K562 (cell line): ENCODE measurements around the gene FANCI. TPM values are rescaled to one million over a fixed set of nuclear protein-coding genes. Genes with fewer than 3 reads are reported as not detected.

Experiments
- ATAC-seq: fragments of 200-7000 bp; cut with Tn5 transposase; 3 replicates; pipeline ENCODE4 v1.9.1; 2020; ENCODE audit warnings: moderate library complexity
- BruUV-seq: library from RNA; stranded (reverse); fragments of 400-500 nt; replicated peaks from 2 replicates; lab custom pipeline; 2021; lab: Mats Ljungman, UMichigan
- CTCF ChIA-PET: fragments of 300-600 bp; formaldehyde crosslinking; extraction: SDS; loops from one replicate; lab custom pipeline; 2021; ENCODE audit warnings: low intra/inter-chr PET ratio; lab: Yijun Ruan, JAX
- POLR2A ChIA-PET: fragments of 300-600, 350-650 bp; sonication (Branson Sonifier 250); formaldehyde crosslinking; extraction: SDS; loops from one replicate; lab custom pipeline; 2021; ENCODE audit warnings: antibody characterized with exemption, inconsistent platforms; lab: Yijun Ruan, JAX
- DNase-seq, 4 experiments: peaks; one replicate each; pipeline versions ENCODE4 v3.0.0 to v3.0.0-alpha.2; 2011 to 2018; ENCODE audit warnings: low spot score in 3 of 4, mixed read lengths in 3 of 4; ENCODE audit errors: extremely low read depth in 1 of 4
- FAIRE-seq: peaks from 2 replicates; lab custom pipeline; 2011; peaks lifted over from hg19 to GRCh38; lab: Jason Lieb, UNC
- H2AFZ ChIP-seq: 2 replicates; pipeline ENCODE4 v1.6.0; 2011; ENCODE audit warnings: low read depth, low read length, control low read depth, inconsistent platforms
- H3K27ac ChIP-seq: fragments of 200-600 bp; 3 replicates; pipeline ENCODE4 v1.8.0; 2011; ENCODE audit warnings: low read depth, mild to moderate bottlenecking, control low read depth, inconsistent platforms, low read length, moderate library complexity, mixed read lengths; ENCODE audit errors: extremely low read depth
- H3K27me3 ChIP-seq, 2 experiments: fragments of 300-600 bp in 1 of 2; 2 replicates in 1 of 2; 3 replicates in 1 of 2; pipeline versions ENCODE4 v1.6.0 to v1.8.0; 2011; ENCODE audit warnings: inconsistent platforms in 2 of 2, low read length in 2 of 2, mild to moderate bottlenecking in 1 of 2, mixed read lengths in 1 of 2, moderate library complexity in 1 of 2; ENCODE audit not compliant: control insufficient read depth in 2 of 2, insufficient read depth in 2 of 2
- H3K36me3 ChIP-seq: fragments of 300-600 bp; 3 replicates; pipeline ENCODE4 v1.8.0; 2011; ENCODE audit warnings: mild to moderate bottlenecking, low read length, inconsistent platforms; ENCODE audit not compliant: control insufficient read depth, insufficient read depth
- H3K4me1 ChIP-seq, 2 experiments: fragments of 200-600 bp in 1 of 2; replicated peaks in 1 of 2; 2 replicates in 1 of 2; 3 replicates in 1 of 2; pipeline versions ENCODE4 v1.5.1 to v1.8.0; 2011; ENCODE audit warnings: inconsistent platforms in 2 of 2, low read length in 2 of 2, mild to moderate bottlenecking in 1 of 2, mixed read lengths in 1 of 2, moderate library complexity in 1 of 2; ENCODE audit not compliant: control insufficient read depth in 2 of 2, insufficient read depth in 2 of 2
- H3K4me2 ChIP-seq: 2 replicates; pipeline ENCODE4 v1.6.1; 2011; ENCODE audit warnings: low read length, control low read depth, inconsistent platforms, mixed read lengths; ENCODE audit not compliant: insufficient read depth
- H3K4me3 ChIP-seq: fragments of 200-600 bp; sonication (generic), shearing (Covaris generic); 2 replicates; pipeline ENCODE4 v1.5.1; 2016; ENCODE audit warnings: control low read depth, inconsistent platforms
- H3K79me2 ChIP-seq: fragments of 200-600 bp; 3 replicates; pipeline ENCODE4 v1.8.0; 2011; ENCODE audit warnings: low read length, inconsistent platforms; ENCODE audit not compliant: control insufficient read depth, insufficient read depth
- H3K9ac ChIP-seq, 2 experiments: 2 replicates each; pipeline versions ENCODE4 v1.6.0 to v1.6.1; 2011; ENCODE audit warnings: low read depth in 2 of 2, low read length in 2 of 2, control low read depth in 1 of 2, inconsistent platforms in 1 of 2, mild to moderate bottlenecking in 1 of 2, mixed read lengths in 1 of 2; ENCODE audit not compliant: insufficient read depth in 1 of 2
- H3K9me1 ChIP-seq: one replicate; pipeline ENCODE4 v1.6.0; 2011; ENCODE audit warnings: inconsistent platforms, mild to moderate bottlenecking, low read length, moderate library complexity; ENCODE audit not compliant: control insufficient read depth, insufficient read depth
- H3K9me3 ChIP-seq: replicated peaks from 2 replicates; pipeline ENCODE4 v1.5.1; 2011; ENCODE audit warnings: low read depth, low read length, inconsistent platforms; ENCODE audit not compliant: control insufficient read depth, insufficient read depth
- H4K20me1 ChIP-seq: replicated peaks from 2 replicates; pipeline ENCODE4 v1.6.1; 2011; ENCODE audit warnings: low read length, inconsistent platforms, mixed read lengths; ENCODE audit not compliant: control insufficient read depth, insufficient read depth
- ETV5 ChIP-seq: sonication (generic); formaldehyde crosslinking; IDR thresholded peaks from 2 replicates; pipeline ENCODE4 v1.4.0; 2020; ENCODE audit warnings: low read depth, mild to moderate bottlenecking, missing genetic modification reagents
- HOMEZ ChIP-seq: fragments of 250-450 bp; sonication (Bioruptor Pico); IDR thresholded peaks from 2 replicates; pipeline ENCODE4 v1.4.0; 2020; ENCODE audit warnings: mild to moderate bottlenecking, moderate library complexity
- POLR2G ChIP-seq: fragments of 200-400 bp; formaldehyde crosslinking; IDR thresholded peaks from 2 replicates; pipeline ENCODE4 v1.6.1; 2017; ENCODE audit warnings: low read depth, mild to moderate bottlenecking, antibody characterized with exemption, low read length, moderate library complexity
- RHOXF2B ChIP-seq: fragments of 250-450 bp; sonication (Bioruptor Pico); conservative IDR thresholded peaks from 2 replicates; pipeline ENCODE4 v1.5.1; 2021
- SETDB1 ChIP-seq: IDR thresholded peaks from one replicate; pipeline ENCODE4 v1.6.1; 2012; ENCODE audit warnings: low read length, control low read depth, inconsistent platforms
- SLC30A9 ChIP-seq: fragments of 250-450 bp; sonication (Bioruptor Pico); IDR thresholded peaks from 2 replicates; pipeline ENCODE4 v1.8.0; 2022; ENCODE audit warnings: mild to moderate bottlenecking, moderate library complexity
- TCF7 ChIP-seq: sonication (generic); IDR thresholded peaks from 2 replicates; pipeline ENCODE4 v1.6.1; 2016; ENCODE audit warnings: antibody characterized with exemption, borderline replicate concordance
- ZNF274 ChIP-seq: IDR thresholded peaks from 2 replicates; pipeline ENCODE4 v1.6.1; 2011; ENCODE audit warnings: low read depth, mild to moderate bottlenecking, low read length, moderate library complexity, borderline replicate concordance
- ZNF436 ChIP-seq: fragments of 250-450, 450-650 bp; sonication (Bioruptor Pico); formaldehyde crosslinking; IDR thresholded peaks from 2 replicates; pipeline ENCODE4 v1.7.0; 2020; ENCODE audit warnings: mild to moderate bottlenecking
- ZSCAN29 ChIP-seq: fragments of 450-650 bp; IDR thresholded peaks from 2 replicates; pipeline ENCODE4 v1.6.1; 2017
- WGBS: fragments of 100-300 bp; shearing (Covaris generic); methylation state at CpG from one replicate; pipeline ENCODE4 v1.1.6; 2016; ENCODE audit warnings: low coverage, mixed read lengths; ENCODE audit not compliant: insufficient coverage; ENCODE audit errors: missing lambda C conversion rate; 5-methylcytosine and 5-hydroxymethylcytosine counted together
- in situ Hi-C: fragments of 300-500 bp; cut with MboI; formaldehyde crosslinking; loops from 4 replicates; pipeline ENCODE4 v1.15.0; 2018; ENCODE audit warnings: inconsistent platforms, mixed read lengths
- intact Hi-C: fragments of 100-400 bp; cut with micrococcal nuclease; formaldehyde crosslinking; loops from 2 replicates; pipeline ENCODE4 v1.14.2; 2022
- polyA plus RNA-seq, 8 experiments: library from polyadenylated mRNA; depleted of rRNA in 4 of 8; stranded (reverse) in 5 of 8; unstranded in 3 of 8; fragments of >200 nt; fragmentation: Nextera tagmentation in 2 of 8; fragmentation: Illumina TruSeq in 1 of 8; extraction: Ambion mirVana in 2 of 8; extraction: Trizol in 1 of 8; gene quantifications; 2 replicates each; pipeline versions ENCODE4 v1.2.1 to v1.2.3, GENCODE V29; 2011 to 2014; ENCODE audit warnings: inconsistent platforms in 1 of 8, missing spikeins in 1 of 8
- total RNA-seq, 7 experiments: library from RNA; depleted of rRNA in 6 of 7; stranded (reverse); fragments of >200 nt in 6 of 7; fragmentation: Illumina TruSeq in 2 of 7; extraction: Trizol in 2 of 7; gene quantifications; 2 replicates each; pipeline versions ENCODE4 v1.2.1 to v1.2.3, GENCODE V29; 2011 to 2021; ENCODE audit warnings: low replicate concordance in 1 of 7

Gene FANCI
- total and polyA plus RNA-seq, 9 of the 15 experiments (the other 6 are each of a cell fraction or from before 2014, with no cell fraction given): 72.1 to 165 (median 131) TPM

GRCh38 chr15:89325039-89325803, 81.4 kb downstream of the FANCI start:
- H3K27ac ChIP-seq: no peak overlapping the region
- H3K36me3 ChIP-seq: peaks cover 100% of the 10 kb centered on the region
- no peak for TF ChIP-seq SETDB1
- 0 out of 2 replicates have a peak, but pooled peaks have one; percentile 43 for TF ChIP-seq POLR2G
- no peak for TF ChIP-seq ZSCAN29
- ATAC-seq: no peak
- 0 out of 3 replicates have a peak, but pooled peaks cover 5% of the 10 kb centered on the region for H3K79me2 ChIP-seq
- H3K4me2 ChIP-seq: no peak overlapping the region
- FAIRE-seq: no peak
- intact Hi-C loops: no loop called here
- H3K9ac ChIP-seq: no peak overlapping the region
- H3K27me3 ChIP-seq: no peaks in the 10 kb centered on the region
- no TSS peak for BruUV-seq
- no peaks in the 10 kb centered on the region for H3K9me3 ChIP-seq
- WGBS: 92% methylated on average over 11 of the region's 11 CpGs
- no peak overlapping the region for H2AFZ ChIP-seq
- in situ Hi-C loops: no loop called here
- POLR2A ChIA-PET: interaction anchor here (0.9 to 2.7 kb wide), 6 partner anchors 8 to 79 kb away, joined by 3 to 25 read pairs (median 4); partner anchors contain the start of gene POLG
- CTCF ChIA-PET: no interaction called here
- peaks cover 2% of the 10 kb centered on the region; the same call in 1 of the 2 replicates for H4K20me1 ChIP-seq
- DNase-seq: no peak
- no peak overlapping the region for H3K4me3 ChIP-seq
- H3K4me1 ChIP-seq: peaks cover 0 to 6% of the 10 kb centered on the region in 2 experiments; a peak in 1 of 5 replicates
- no peaks in the 10 kb centered on the region for H3K9me1 ChIP-seq

GRCh38 chr15:89326316-89326715, 82.5 kb downstream of the FANCI start:
- Histone ChIP-seq H3K27me3 (no peaks in the 10 kb centered on the region), H3K27ac (no peak overlapping the region), H3K36me3 (peaks cover 100% of the 10 kb centered on the region), H3K4me1 (peaks cover 0 to 6% of the 10 kb centered on the region in 2 experiments; a peak in 2 of 5 replicates), H3K79me2 (peaks cover 13% of the 10 kb centered on the region), H3K9me3 (no peaks in the 10 kb centered on the region), H4K20me1 (peaks cover 2% of the 10 kb centered on the region; the same call in 1 of the 2 replicates), H3K4me2 (no peak overlapping the region), H3K9ac (0 out of 4 replicates have a peak overlapping the region, but pooled peaks of 1 of the 2 experiments have one; percentile 2), H3K4me3 (no peak overlapping the region), H2AFZ (no peak overlapping the region), H3K9me1 (no peaks in the 10 kb centered on the region)
- CTCF ChIA-PET: no interaction called here
- BruUV-seq: no TSS peak
- TF ChIP-seq SLC30A9 (CRISPR knock-in tag): no peak
- TF ChIP-seq HOMEZ (CRISPR knock-in tag): no peak
- TF ChIP-seq ETV5 (CRISPR knock-in tag): no peak
- no peak for TF ChIP-seq RHOXF2B
- no peak for TF ChIP-seq TCF7
- TF ChIP-seq ZNF436: no peak
- no peak for TF ChIP-seq ZNF274
- DNase-seq: no peak
- POLR2A ChIA-PET: interaction anchor here (0.9 to 1.1 kb wide), 4 partner anchors 9 to 81 kb away, joined by 3 to 5 read pairs (median 4); partner anchors contain the start of gene POLG
- WGBS: 90% methylated on average over 6 of the region's 6 CpGs
- in situ Hi-C loops: no loop called here
- ATAC-seq: peak; percentile 23; the same call in 1 of the 3 replicates
- intact Hi-C loops: no loop called here
- no peak for FAIRE-seq
